ENCODE results near the gene MYH9.
"Not testable (repeated sequence)": the region's sequence is repeated elsewhere in the genome, so short reads cannot be mapped to it uniquely, and the experiment has no call there.

The MYH9 gene

DNA sequence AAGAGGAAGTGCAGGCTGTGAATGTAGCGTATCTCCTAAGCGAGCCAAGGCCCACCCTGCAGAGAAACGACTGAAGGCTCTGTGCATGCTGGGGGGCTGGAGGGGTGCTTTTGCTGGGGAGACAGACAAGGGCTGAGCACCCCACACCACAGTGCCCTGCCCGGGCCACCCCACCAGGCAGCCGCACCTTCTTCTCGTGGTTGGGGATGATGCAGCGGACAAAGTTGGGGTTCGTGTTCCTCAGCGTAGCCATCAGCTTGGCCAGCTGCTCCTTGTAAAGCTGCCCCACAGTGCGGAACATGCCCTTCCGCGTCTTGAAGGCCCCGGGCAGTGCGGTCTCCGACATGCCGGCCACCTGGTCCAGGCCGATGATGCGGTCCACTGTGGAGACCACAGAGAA, 81.5 kb downstream of the MYH9 start:
- no peak for DNase-seq

DNA sequence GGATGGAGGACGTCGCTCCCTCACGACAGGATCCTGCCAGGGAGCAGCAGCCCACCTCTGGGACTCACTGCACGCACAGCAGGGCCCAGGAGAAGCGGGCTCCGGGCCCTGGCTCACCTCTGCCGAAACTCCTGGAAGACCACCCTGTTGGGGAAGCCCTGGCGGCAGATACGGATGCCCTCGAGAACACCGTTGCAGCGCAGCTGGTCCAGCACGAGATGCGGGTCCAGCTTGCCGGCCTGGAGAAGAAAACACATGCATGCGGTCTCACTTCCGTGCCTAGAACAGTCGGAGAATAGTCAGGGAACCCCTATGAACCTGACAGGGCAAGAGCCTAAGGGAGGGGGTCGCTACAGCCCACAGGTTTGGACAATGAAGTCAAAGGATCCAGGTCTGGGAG, 82.0 kb downstream of the MYH9 start:
- no peak for DNase-seq

DNA sequence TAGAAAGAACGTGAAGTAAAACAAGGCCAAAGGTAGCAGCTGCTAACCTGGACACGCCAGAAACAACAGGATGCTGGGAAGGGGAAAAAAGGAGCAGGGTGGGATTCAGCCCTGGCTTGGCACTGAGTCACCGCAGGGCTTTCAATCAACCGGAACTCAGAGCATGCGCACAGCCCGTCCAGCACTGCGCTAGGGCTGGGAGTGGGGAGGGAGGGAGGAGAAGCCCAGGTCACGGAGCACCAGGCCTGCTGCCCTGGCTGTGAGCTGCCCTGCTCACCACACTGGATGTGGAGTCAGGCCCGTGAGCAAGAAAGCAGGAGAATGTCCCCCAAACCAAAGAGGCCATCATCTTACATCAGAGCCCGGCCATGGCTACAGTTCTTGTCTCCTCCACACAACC, 83.3 kb downstream of the MYH9 start:
- no peak for DNase-seq

DNA sequence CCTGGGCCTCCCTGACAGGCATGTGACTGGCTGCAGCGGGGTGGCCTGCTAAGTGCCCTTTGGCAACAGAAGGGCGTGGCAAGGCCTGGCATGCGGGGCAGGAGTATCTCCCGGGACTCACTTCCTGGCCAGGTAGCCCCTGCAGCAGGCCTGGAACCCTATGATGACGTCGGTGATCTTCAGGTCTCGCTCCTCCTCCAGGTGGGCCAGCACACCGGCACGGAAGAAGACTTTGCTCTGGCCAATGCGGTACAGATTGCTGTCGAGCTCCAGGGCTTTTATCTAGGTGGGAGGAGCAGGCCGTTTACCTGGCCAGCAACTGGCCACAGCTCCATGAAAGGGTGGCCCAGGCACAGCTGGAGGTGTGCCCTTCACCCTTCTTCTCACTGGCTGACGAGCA, 83.9 kb downstream of the MYH9 start:
- no peak for DNase-seq

DNA sequence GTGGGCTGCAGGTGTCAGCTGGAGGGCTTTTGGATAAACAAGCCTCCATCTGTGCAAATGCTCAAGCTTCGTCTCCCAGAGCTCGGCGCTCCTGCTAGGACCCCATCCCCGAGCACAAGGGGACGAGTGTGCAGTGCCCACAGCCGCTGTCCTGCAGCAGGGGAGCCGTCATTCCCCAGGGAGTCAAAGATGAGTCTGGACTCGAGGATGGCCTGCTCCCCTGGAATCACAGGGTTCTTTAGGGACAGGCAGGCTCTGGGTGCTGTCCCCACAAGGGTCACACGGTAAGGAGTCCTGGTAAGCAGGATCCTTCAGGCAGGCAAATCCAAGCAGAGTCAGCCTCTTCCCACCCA, 84.7 kb downstream of the MYH9 start:
- DNase-seq, result no peak

DNA sequence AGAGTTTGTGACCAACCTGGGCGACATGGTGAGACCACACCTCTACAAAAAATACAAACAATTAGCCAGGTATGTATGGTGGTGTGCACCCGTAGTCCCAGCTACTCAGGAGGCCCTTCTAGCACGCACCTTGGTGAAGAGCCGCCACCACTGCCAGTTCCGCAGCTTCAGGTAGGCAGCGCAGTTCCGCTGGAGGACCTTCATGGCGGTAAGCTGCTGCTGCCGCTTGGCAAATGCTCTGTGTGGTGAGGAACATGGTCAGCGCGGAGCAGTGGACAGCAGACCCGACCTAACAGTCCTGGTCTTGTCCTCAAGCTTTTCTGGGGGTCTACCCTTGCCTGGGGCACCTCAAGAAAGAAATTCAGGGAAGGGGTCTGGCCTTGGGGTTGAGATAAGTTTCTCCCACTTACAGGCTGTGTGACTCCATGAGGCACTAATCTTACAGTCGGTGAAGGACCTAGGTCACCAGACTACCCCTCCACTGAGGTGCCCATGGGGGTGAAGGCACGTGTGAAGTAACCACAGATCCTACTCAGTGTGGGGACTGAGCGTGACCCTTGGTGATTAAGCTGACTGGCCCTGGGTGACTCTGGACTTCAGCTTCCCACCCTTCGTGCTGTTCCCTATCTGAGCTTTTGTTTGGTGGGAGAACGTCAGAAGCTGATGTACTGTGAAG, 85.2 kb downstream of the MYH9 start:
- DNase-seq, result no peak

DNA sequence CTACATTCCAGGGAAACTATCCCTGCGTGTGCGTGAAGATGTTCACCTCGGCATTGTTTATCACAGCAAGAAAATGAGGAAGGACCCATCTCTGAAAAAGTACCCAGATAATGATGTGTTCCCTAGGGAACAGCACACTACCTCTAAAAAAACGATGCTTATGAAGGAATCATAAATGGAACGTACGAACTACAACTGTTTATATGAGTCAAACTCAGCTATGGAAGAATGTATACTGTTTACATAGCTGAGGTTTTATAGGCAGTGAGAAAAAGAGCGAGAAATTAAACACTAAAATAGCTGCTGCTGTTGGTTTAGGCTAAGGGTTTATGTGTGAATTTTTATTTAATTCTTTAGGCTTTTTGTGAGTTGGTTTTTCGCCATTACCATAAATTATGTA, 85.9 kb downstream of the MYH9 start:
- no peak for DNase-seq

DNA sequence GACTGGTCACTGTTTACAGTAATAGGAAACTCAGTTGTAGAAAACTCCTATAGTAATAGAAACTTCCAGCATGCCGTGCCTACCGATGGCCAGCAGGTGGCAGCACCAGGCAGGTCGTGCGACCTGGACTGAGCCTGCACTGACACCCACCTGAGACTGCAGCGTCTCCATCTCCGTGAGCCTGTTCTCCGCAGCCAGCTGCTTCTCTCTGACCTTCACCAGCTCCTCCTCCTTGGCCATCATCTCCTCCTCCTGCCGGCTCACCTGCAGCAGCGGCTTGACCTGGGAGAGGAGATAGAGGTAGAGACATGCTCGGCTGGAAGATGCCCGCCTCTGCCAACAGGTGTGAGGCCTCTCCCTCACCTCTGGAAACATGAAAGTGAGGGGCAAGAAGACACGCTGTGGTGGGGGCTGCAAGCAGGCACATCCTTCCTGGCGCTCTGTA, 86.4 kb downstream of the MYH9 start:
- no peak for DNase-seq

DNA sequence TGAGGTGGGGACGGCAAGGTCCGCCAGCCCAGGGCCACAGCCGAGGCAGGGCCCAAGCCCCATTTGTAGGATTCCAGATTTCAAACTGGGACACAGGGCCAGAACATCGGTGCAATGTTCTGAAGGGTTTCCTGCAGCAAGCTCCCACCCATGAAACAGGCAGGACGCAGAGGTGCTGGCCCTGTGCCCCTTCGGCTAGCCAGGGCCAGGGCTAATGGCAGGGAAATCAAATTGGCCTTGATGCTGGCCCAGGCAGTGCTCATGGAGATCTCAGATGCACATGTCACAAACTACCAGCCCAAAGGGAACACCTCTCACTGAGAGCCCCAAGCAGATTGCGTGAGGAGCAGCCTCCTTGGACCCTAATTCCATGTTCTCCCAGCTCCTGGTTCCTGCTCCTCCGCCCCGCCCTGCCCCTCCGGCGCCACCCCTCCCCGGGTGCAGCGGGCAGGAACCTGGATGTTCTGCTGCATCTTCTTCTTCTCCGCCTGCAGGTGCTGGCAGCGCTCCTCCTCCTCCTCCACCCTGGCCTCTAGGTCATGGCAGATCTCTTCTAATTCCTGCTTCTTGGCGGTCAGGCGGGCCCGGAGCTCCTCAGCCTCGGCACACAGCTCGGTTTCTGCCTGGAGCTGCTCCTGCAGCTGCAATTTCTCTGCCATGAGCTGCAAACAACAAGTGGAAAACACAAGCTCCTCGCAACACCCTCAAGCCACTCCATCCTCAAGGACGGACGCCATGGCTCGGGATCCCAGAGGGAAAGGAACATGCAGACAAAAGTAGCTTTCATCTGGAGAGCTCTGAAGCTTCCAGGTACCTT, 87.2 kb downstream of the MYH9 start:
- DNase-seq, result no peak

DNA sequence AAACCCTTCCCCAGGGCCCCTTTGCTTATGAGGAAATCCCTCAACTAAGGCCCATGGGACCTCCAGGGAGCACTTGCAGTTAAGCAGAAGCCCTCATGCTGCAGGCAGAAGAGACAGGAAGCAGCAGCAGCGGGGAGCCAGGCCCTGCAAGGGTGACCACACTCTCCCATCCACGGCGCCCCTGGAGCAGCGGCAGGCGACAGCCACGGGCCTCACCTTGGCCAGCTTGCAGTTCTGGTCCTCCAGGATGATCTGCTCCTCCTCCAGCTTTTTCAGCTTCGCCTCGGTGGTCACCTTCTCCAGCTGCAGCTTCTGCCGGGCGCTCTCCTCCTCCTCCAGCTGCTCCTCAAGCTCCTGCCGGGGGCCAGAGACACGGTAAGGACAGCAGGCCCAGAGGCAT, 87.9 kb downstream of the MYH9 start:
- DNase-seq, result no peak

DNA sequence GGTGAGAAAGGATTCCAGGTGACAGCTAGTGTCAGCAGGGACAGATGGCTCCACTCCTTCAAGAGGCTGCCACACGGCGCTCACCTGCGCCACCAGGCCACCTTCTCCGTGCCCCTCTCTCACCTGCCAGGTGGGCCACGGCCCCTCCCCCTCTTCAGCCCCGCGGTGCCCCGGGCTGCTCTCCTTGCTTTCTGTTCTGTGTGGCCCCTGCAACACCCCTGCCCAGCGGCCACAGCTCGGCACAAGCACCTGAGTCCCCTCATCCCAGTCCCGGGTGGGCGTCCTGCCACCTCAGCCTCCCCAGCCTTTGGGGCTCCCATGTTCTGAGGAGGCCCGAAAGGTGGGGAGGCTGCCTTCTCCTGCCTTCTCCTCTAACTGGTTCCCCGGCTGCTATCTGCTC, 88.5 kb downstream of the MYH9 start:
- DNase-seq, result no peak

DNA sequence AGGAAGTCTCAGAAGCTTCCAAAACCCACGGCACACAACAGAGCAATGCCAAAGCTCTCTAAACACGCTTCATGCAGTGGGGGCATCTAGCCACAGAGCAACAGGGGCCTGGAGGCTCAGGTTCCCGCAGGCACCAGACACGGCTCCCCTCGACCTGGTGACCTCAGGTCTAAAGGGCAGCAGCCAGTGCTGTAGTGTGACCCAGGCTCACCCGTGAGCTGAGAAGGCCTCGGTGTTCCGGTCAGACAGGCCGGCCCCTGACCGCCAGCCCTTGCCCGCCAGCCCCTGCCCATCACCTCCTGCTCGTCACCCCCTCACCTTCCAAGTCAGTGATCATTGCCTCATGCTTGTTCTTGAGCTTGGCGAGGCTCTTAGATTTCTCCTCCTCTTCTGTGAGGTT, 89.2 kb downstream of the MYH9 start:
- DNase-seq, result no peak

DNA sequence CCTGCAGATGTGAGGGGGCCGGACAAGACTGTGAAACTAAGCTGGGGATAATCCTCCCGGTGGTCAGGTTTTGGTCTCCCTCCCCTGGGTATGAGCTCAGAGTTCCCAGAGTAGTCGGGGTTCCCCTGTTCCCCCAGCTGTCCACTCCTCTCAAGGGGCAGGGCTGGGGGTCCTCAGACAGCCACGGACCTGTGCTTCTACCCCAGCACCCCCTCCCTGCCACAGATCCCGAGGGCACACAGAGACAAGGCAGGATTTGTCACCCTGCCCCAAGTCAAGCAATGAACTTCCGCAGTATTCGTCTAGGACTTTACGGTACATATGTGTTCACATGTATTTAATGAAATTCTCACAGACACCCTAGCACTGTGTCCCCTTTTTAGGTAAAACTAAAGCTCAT, 89.6 kb downstream of the MYH9 start:
- DNase-seq, result no peak

DNA sequence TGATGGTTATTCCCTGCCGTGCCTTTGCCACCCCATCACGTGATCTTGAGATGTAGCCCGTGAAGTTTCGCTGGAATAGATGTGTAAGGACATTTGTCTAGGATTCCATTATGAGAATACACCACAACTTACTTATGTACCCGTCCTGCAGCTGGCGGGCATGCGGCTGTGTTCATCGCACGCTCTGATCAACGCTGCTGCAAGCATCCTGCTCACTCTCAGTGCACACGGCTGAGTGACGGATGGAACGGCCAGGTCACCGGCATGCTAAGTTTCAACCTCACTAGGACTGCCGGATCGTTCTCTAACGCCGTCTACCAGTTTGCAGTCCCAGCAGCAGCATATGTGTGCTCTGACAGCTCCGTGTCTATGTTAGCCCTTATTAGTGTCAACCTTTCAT, 90.2 kb downstream of the MYH9 start:
- DNase-seq, result no peak

DNA sequence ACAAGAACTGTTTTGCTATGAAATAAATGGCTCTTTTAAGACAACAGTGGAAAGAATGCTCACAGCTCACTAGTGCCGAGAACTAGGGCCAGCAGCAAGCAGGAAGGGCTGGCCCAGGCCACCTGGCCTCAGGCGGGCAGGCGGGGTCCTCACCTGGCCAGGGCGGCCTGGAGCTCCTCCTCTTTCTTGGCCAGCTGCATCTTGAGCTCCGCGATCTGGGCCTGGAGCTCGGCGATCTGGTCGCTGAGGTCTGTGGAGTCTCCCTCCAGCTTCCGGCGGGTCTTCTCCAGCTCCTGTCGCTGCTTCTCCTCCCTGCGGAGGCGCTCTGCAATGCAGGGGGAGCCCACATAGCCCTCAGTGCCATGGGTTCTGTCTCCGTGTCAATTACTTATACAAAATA, 91.1 kb downstream of the MYH9 start:
- DNase-seq, result no peak

DNA sequence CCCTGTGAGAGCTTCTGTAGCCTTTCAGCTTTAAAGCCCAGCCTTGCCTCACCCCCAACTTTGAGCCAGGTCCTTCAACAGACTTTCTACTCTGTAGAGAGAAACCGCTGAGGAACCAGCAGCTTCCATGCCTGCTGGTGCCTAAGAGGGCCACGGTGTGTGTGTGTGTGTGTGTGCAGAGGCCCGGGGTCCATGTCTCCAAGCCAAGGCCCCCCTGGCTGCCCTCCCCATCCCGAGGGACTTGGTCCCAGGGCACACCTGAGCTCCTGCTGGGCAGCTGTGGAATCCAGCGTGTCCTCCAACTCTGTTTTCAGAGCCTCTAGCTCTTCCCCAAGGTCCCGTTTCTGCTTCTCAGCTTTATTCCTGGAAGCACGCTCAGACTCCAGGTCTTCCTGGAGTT, 92.5 kb downstream of the MYH9 start:
- no peak for DNase-seq

DNA sequence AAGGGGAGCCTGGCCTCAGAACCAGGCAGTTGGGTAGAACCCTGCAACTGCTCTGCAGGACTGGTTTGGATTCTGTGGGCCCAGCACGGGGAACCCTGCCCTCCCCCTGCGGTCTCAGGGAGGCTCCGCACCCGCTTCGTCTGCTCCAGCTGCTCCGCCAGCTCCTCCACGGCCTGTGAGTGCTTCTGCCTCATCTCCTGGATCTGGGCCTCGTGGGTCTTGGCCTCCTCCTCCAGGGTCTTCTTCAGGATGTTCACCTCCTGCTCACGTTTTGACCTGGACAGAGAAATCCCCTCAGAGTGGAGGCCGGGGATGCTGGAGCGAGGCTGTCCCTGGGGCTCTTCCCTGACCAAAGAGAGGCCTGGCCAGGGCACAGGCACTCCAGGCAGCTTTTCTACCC, 93.0 kb downstream of the MYH9 start:
- DNase-seq, result no peak

DNA sequence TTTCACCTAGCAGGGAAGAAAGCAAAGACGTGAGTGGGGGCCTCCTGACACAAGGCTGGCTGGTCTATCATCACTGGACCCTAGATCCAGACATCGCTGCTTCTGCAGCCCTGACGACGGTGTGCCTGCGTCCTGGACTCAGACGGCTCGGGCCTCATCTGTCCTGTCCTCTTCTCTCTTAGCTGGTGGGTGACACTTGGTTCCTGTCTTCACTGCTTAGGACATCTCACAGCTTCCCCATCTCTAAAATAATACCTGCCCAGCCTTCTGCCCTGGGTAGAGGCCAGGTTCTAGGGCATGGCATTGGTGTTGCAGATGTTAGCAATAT, 93.5 kb downstream of the MYH9 start:
- no peak for DNase-seq

DNA sequence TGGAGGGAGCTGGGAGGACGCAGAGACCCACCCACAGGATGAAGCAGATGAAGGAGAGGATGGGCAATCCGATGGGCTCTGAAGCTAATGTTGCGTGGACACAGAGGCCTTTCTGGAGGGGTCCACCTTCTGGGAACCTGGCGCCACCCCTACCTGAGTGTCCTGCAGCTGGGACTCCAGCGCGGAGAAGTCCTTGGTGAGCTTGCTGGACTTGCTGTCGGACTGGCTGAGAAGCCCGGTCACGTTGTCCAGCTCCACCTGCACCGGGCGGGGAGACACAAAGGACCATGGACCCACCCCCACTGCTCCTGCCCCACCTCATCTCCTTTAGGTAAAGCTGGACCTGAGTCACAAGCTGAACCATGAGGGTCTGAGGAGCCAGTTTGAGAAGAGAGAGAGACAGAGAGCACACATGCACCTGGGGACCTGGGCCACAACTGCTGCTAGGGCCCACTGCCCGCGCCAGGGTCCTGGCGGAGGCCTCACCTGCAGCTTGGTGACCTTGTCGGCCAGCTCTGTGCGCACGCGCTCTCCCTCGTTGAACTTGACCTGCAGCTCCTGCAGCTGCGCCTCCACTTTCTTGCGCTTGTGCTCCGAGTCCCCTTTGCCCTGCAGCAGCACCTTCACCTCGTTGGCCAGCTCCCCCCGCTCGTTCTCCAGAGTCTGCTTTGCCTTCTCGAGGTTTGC, 94.0 kb downstream of the MYH9 start:
- no peak for DNase-seq

DNA sequence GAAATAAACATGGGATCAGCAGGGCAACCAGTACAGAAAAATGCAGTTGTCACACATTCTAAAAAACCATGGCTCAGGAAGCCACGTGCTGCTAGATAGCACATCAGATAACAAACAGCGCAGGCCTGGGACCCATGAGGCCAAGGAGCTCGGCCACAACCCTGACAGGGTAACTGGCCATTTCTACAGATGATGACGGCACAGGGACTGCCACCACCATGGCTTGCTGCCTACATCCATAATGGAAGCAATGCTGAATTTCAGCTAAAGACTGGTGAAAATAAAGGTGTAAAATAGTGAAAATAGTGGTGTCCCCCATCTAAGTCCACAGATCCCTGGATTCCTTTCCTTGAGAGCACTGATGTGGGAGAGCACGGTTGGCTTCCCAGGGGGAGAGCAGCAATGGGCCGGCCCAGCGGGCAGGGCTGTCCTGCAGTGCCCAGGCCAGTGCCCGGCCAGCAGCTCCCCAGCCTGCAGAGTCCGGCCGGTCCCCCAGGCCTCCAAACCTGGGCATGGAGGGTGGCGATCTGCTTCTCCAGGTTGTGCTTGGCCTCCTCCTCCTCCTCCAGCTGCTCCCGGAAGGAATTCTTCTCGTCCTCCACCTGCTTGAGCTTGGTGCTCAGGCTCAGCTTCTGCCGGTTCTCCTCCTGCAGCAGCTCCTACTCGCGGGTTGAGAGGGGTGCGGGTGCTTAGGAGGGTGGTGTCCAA, 94.8 kb downstream of the MYH9 start:
- DNase-seq, result no peak

DNA sequence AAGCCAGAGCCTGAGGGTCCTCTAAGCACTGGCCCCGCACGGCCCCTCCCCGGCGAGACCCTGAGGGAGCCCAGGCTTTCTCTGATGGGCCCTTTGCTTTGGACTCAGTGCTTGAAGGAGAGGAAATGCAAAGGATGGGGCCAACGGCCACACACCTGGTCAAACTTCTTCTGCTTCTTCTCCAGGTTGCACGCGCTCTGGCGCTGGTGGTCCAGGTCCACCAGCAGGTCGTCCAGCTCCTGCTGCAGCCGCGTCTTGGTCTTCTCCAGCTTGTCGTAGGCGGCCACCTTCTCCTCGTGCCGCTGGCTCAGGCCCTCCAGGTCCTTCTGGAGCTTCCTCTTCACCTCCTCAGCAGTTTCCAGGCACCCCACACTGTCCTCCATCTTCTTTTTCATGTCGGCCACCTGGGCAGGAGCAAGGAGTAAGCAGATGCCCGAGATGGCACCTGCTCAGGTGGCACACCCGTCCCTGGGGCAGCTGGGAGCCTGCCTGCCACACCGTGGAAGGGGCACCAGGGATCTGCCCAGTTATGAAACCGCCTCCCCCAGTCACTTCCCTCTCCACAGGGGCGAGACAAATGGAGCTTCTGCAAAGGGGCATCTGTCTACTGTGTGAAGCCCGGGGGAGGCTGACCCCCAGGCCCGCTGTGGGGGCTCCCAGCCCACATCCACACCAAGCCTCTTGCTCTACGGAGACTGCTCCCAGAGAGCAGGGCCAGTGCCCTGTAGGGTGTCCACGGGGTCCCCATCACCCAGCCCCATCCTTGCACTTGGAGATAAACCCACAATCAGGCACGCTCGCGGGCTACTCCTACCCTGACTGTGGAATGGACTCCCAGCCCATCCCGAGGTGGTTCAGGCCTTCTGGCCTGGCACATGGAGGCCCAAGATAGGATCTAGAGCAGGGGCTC, 95.7 kb downstream of the MYH9 start:
- DNase-seq, result no peak

DNA sequence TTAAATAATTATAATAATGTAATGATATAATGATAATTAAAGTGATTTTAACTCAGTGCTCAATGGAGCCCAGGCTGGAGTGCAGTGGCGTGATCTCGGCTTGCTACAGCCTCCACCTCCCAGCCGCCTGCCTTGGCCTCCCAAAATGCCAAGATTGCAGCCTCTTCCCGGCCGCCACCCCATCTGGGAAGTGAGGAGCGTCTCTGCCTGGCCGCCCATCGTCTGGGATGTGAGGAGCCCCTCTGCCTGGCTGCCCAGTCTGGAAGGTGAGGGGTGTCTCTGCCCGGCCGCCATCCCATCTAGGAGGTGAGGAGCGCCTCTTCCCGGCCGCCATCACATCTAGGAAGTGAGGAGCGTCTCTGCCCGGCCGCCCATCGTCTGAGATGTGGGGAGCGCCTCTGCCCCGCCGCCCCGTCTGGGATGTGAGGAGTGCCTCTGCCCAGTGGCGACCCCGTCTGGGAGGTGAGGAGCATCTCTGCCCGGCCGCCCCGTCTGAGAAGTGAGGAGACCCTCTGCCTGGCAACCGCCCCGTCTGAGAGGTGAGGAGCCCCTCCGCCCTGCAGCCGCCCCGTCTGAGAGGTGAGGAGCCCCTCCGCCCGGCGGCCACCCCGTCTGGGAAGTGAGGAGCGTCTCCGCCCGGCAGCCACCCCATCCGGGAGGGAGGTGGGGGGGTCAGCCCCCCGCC, 97.2 kb downstream of the MYH9 start:
- not testable (repeated sequence) for DNase-seq

Measured in NCI-H524 treated with DMSO at 0.1 percent for 48 hours (cell line).